Cardiac muscle cell (in vitro differentiated cells and primary cell): ENCODE measurements around the gene ZNF492. TPM values are rescaled to one million over a fixed set of nuclear protein-coding genes. Genes with fewer than 3 reads are reported as not detected.

Experiments used
- DNase-seq, 2 donors: peaks; one replicate each; pipeline versions ENCODE4 v3.0.0 to v3.0.0-alpha.2; 2010 to 2017; ENCODE audit warnings: low read depth in 1 of 2, low spot score in 1 of 2
- H3K27ac ChIP-seq: fragments of 200-600 bp; sonication (generic); 2 replicates; pipeline ENCODE4 v1.5.1; 2016
- H3K27me3 ChIP-seq: fragments of 200-600 bp; sonication (generic); 2 replicates; pipeline ENCODE4 v1.6.0; 2016; ENCODE audit warnings: control low read depth
- H3K36me3 ChIP-seq: fragments of 200-600 bp; sonication (generic); 2 replicates; pipeline ENCODE4 v1.5.1; 2016; ENCODE audit warnings: control low read depth
- H3K4me1 ChIP-seq: fragments of 200-600 bp; sonication (generic); 2 replicates; pipeline ENCODE4 v1.8.1; 2017; ENCODE audit warnings: low read depth, mild to moderate bottlenecking, mixed run types
- H3K4me3 ChIP-seq: fragments of 200-600 bp; sonication (generic); 2 replicates; pipeline ENCODE4 v1.5.1; 2016; ENCODE audit warnings: mild to moderate bottlenecking
- H3K9me3 ChIP-seq: fragments of 200-600 bp; sonication (generic); 2 replicates; pipeline ENCODE4 v1.5.1; 2017; ENCODE audit warnings: low read depth, mild to moderate bottlenecking, control low read depth
- CTCF ChIP-seq: IDR thresholded peaks from 2 replicates; pipeline ENCODE4 v1.5.1; 2012; ENCODE audit warnings: low read depth, mild to moderate bottlenecking, low read length
- polyA plus RNA-seq: library from polyadenylated mRNA; unstranded; fragments of >200 nt; fragmentation: Nextera tagmentation; extraction: Ambion mirVana; gene quantifications from 2 replicates; pipeline ENCODE4 v1.2.1, GENCODE V29; 2016
- total RNA-seq: library from RNA; depleted of rRNA; stranded (reverse); fragments of >200 nt; gene quantifications from 2 replicates; pipeline ENCODE4 v1.2.3, GENCODE V29; 2016

The ZNF492 gene
- total and polyA plus RNA-seq, 2 experiments from 2014 or later, result not detected

GRCh38 chr19:22602631-22603272, 31.4 kb upstream of the ZNF492 start:
- Histone ChIP-seq H3K36me3 (no peaks in the 10 kb centered on the region), H3K9me3 (no peaks in the 10 kb centered on the region), H3K27ac (no peak overlapping the region), H3K27me3 (no peaks in the 10 kb centered on the region), H3K4me1 (no peaks in the 10 kb centered on the region), H3K4me3 (no peak overlapping the region)
- no peak for DNase-seq
- no peak for TF ChIP-seq CTCF

GRCh38 chr19:22603518-22604440, 30.3 kb upstream of the ZNF492 start:
- Histone ChIP-seq H3K36me3 (no peaks in the 10 kb centered on the region), H3K4me1 (no peaks in the 10 kb centered on the region), H3K27ac (no peak overlapping the region), H3K9me3 (no peaks in the 10 kb centered on the region), H3K4me3 (no peak overlapping the region), H3K27me3 (no peaks in the 10 kb centered on the region)
- no peak for DNase-seq
- no peak for TF ChIP-seq CTCF

GRCh38 chr19:22604571-22605274, 29.4 kb upstream of the ZNF492 start:
- Histone ChIP-seq H3K36me3 (no peaks in the 10 kb centered on the region), H3K27me3 (no peaks in the 10 kb centered on the region), H3K4me1 (no peaks in the 10 kb centered on the region), H3K4me3 (no peak overlapping the region), H3K27ac (no peak overlapping the region), H3K9me3 (no peaks in the 10 kb centered on the region)
- no peak for TF ChIP-seq CTCF
- DNase-seq, result no peak

GRCh38 chr19:22605275-22606211, 28.6 kb upstream of the ZNF492 start:
- no peak for DNase-seq
- H3K36me3 ChIP-seq, result no peaks in the 10 kb centered on the region
- no peak overlapping the region for H3K4me3 ChIP-seq
- H3K27ac ChIP-seq, result no peak overlapping the region
- no peaks in the 10 kb centered on the region for H3K27me3 ChIP-seq
- TF ChIP-seq CTCF, result no peak
- no peaks in the 10 kb centered on the region for H3K9me3 ChIP-seq
- H3K4me1 ChIP-seq, result no peaks in the 10 kb centered on the region

- TF ChIP-seq CTCF, result no peak
- H3K9me3 ChIP-seq, result no peaks in the 10 kb centered on the region
- H3K27me3 ChIP-seq, result no peaks in the 10 kb centered on the region
- no peak overlapping the region for H3K4me3 ChIP-seq
- no peak for DNase-seq
- no peaks in the 10 kb centered on the region for H3K4me1 ChIP-seq
- no peak overlapping the region for H3K27ac ChIP-seq
- no peaks in the 10 kb centered on the region for H3K36me3 ChIP-seq
These were observed 27.9 kb upstream of the ZNF492 start for GRCh38 chr19:22606212-22606553.
